GM21737 (cell line): ENCODE results near the gene MC1R.
"Not testable (repeated sequence)": the region's sequence is repeated elsewhere in the genome, so short reads cannot be mapped to it uniquely, and the experiment has no call there.

Experiments used
- ATAC-seq: cut with Tn5 transposase; IDR thresholded peaks from one replicate; pipeline ENCODE4 v1.9.1; 2021; ENCODE audit warnings: mild to moderate bottlenecking, moderate library complexity; ENCODE audit not compliant: unreplicated experiment

The MC1R gene

GRCh38 chr16:89934019-89934418 is 15.4 kb downstream of the MC1R start:
- not testable (repeated sequence) for ATAC-seq

GRCh38 chr16:89934611-89935553 is 16.2 kb downstream of the MC1R start:
- ATAC-seq = no peak

- ATAC-seq = not testable (repeated sequence)
Measured at GRCh38 chr16:89935620-89936019, 17.0 kb downstream of the MC1R start.

GRCh38 chr16:89936034-89936433 is 17.4 kb downstream of the MC1R start:
- ATAC-seq = no peak

GRCh38 chr16:89936508-89936907 is 17.8 kb downstream of the MC1R start:
- ATAC-seq = no peak

- ATAC-seq = no peak
Measured at GRCh38 chr16:89936981-89937380, 18.3 kb downstream of the MC1R start.

- no peak for ATAC-seq
Measured at GRCh38 chr16:89938175-89938885, 19.7 kb downstream of the MC1R start.

GRCh38 chr16:89944773-89945172 is 26.1 kb downstream of the MC1R start:
- ATAC-seq = no peak

- ATAC-seq = no peak
Measured at GRCh38 chr16:89945654-89946053, 27.0 kb downstream of the MC1R start.

GRCh38 chr16:89946515-89946914 is 27.9 kb downstream of the MC1R start:
- ATAC-seq = no peak

GRCh38 chr16:89949121-89949742 is 30.6 kb downstream of the MC1R start:
- no peak for ATAC-seq

- no peak for ATAC-seq
Measured at GRCh38 chr16:89949756-89950155, 31.1 kb downstream of the MC1R start.

GRCh38 chr16:89951509-89951908 is 32.8 kb downstream of the MC1R start:
- no peak for ATAC-seq

GRCh38 chr16:89952049-89952448 is 33.4 kb downstream of the MC1R start:
- no peak for ATAC-seq

- ATAC-seq = no peak
Measured at GRCh38 chr16:89952551-89952950, 33.9 kb downstream of the MC1R start.

- ATAC-seq = peak; percentile 56
Measured at GRCh38 chr16:89953671-89954406, 35.2 kb downstream of the MC1R start.

GRCh38 chr16:89954462-89954861 is 35.8 kb downstream of the MC1R start:
- no peak for ATAC-seq

GRCh38 chr16:89955001-89955685 is 36.5 kb downstream of the MC1R start:
- no peak for ATAC-seq

- no peak for ATAC-seq
Measured at GRCh38 chr16:89956505-89957215, 38.0 kb downstream of the MC1R start.
